ENCODE measurements around the gene ETNK2. TPM values are rescaled to one million over a fixed set of nuclear protein-coding genes. Genes with fewer than 3 reads are reported as not detected.

ETNK2 gene
- total and polyA plus RNA-seq, 2 of the 4 experiments (the other 2 are of a cell fraction) = 18.9 to 26.0 TPM

DNA sequence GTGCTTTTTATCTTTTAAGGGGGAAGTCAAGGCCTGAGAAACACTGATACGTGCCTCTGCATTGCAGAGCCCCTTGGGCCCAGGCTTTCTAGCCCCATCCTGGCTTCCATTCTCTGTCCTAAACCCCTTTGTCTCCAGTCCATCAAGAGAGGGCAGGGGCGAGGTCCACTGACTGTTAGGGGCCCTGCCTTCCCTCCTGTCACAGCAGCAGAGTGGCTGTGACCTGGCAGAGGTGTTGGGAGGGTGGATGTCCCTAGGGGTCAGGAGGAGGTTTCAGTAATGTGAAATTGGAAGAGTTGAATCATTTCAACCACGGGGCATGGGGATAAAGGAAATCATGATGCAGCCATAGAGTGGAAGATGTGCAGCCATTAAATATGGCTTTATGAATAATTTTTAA is 54.9 kb downstream of the ETNK2 start:
- no peak overlapping the region for H3K14ac ChIP-seq (replicated peaks; ENCODE audit: low read depth, low read length)
- no peak overlapping the region for H3K4ac ChIP-seq (ENCODE audit: low read depth, low read length)
- no peak overlapping the region for H2BK15ac ChIP-seq (ENCODE audit: low read depth, low read length)
- no peak overlapping the region for H4K91ac ChIP-seq (ENCODE audit: insufficient read depth, low read depth, low read length)
- no peak overlapping the region for H3K27ac ChIP-seq (ENCODE audit: insufficient read depth, low read length)
- WGBS, 2 experiments (ENCODE audit: extremely low coverage in 2 of 2, insufficient read length in 1 of 2) = no CpG with 5 or more reads among the region's 3 CpGs
- intact Hi-C loops (cut with micrococcal nuclease) (no loop called here), in situ Hi-C loops (cut with MboI; ENCODE audit: low sequenced_read_pairs) (no loop called here), dilution Hi-C loops (cut with HindIII; ENCODE audit: low sequenced_read_pairs, unreplicated experiment) (no loop called here)
- H4K8ac ChIP-seq (ENCODE audit: low read depth in 2 of 2, low read length in 2 of 2) = no peak overlapping the region
- no peak for TF ChIP-seq POLR2A (IDR thresholded peaks at IDR 0.05; ENCODE audit: low read depth, low read length)
- no peak for TF ChIP-seq MAFK (IDR thresholded peaks at IDR 0.05; ENCODE audit: low read depth, low read length)
- TF ChIP-seq NFE2L2 (IDR thresholded peaks at IDR 0.05; ENCODE audit: low read depth, low read length) = no peak
- TF ChIP-seq CTCF (conservative IDR thresholded peaks at IDR 0.05; ENCODE audit: low read depth, low read length) = no peak
- TF ChIP-seq RFX5 (IDR thresholded peaks at IDR 0.05; ENCODE audit: low read depth, low read length) = no peak
- no peak for TF ChIP-seq BHLHE40 (IDR thresholded peaks at IDR 0.05; ENCODE audit: low read depth, low read length)
- TF ChIP-seq FOS (IDR thresholded peaks at IDR 0.05; ENCODE audit: low read depth, low read length) = no peak
- TF ChIP-seq CHD1 (IDR thresholded peaks at IDR 0.05; ENCODE audit: low read depth, low read length) = no peak
- TF ChIP-seq, protein P1, sequence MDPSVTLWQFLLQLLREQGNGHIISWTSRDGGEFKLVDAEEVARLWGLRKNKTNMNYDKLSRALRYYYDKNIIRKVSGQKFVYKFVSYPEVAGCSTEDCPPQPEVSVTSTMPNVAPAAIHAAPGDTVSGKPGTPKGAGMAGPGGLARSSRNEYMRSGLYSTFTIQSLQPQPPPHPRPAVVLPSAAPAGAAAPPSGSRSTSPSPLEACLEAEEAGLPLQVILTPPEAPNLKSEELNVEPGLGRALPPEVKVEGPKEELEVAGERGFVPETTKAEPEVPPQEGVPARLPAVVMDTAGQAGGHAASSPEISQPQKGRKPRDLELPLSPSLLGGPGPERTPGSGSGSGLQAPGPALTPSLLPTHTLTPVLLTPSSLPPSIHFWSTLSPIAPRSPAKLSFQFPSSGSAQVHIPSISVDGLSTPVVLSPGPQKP (IDR thresholded peaks at IDR 0.05; ENCODE audit: borderline replicate concordance, low read depth, low read length) = no peak
- no peak overlapping the region for H3K4me2 ChIP-seq (ENCODE audit: low read depth, low read length)
- no peak overlapping the region for H2AK5ac ChIP-seq (ENCODE audit: low read depth, low read length)
- H2AK9ac ChIP-seq (replicated peaks; ENCODE audit: low read depth, low read length, poor library complexity) = no peak overlapping the region
- ATAC-seq (ENCODE audit: low read depth) (no peak), DNase-seq (no peak)
- CTCF ChIA-PET = no interaction called here
- H4K20me1 ChIP-seq (ENCODE audit: insufficient read depth, low read length) = no peaks in the 10 kb centered on the region
- no peak overlapping the region for H3K9ac ChIP-seq (ENCODE audit: low read depth, low read length)
- no peak overlapping the region for H3K56ac ChIP-seq (ENCODE audit: extremely low read depth, insufficient read depth, low read length)
- no peaks in the 10 kb centered on the region; the same call in 1 of the 2 replicates for H3K4me1 ChIP-seq (ENCODE audit: control insufficient read depth, insufficient read depth, low read length)
- H3K4me3 ChIP-seq (ENCODE audit: insufficient read depth, low read depth, low read length) = no peak overlapping the region
- peaks cover 0 to 17% of the 10 kb centered on the region in 2 experiments; a peak in 2 of 4 replicates for H3K79me1 ChIP-seq (ENCODE audit: low read depth in 1 of 2, low read length in 2 of 2)
- H2BK120ac ChIP-seq (ENCODE audit: low read depth, low read length) = no peak overlapping the region
- no peak overlapping the region for H3K23ac ChIP-seq (ENCODE audit: low read depth, low read length)
- no peak overlapping the region for H2AFZ ChIP-seq (replicated peaks; ENCODE audit: low read length, poor library complexity)
- H2BK5ac ChIP-seq (ENCODE audit: low read depth, low read length, poor library complexity, severe bottlenecking) = no peak overlapping the region
- no peaks in the 10 kb centered on the region for H3K9me1 ChIP-seq (ENCODE audit: insufficient read depth, low read length)
- H3K18ac ChIP-seq (ENCODE audit: low read depth, low read length) = no peak overlapping the region
- POLR2A ChIA-PET (ENCODE audit: unreplicated experiment) = no interaction called here
- no peaks in the 10 kb centered on the region for H3K9me3 ChIP-seq (ENCODE audit: control insufficient read depth, insufficient read depth, low read length)
- H4K5ac ChIP-seq (ENCODE audit: low read depth, low read length) = no peak overlapping the region
- BruUV-seq (replicated peaks) = no TSS peak
- H3K27me3 ChIP-seq (ENCODE audit: control insufficient read depth, insufficient read depth, low read length) = no peaks in the 10 kb centered on the region
- no peaks in the 10 kb centered on the region for H3K36me3 ChIP-seq (ENCODE audit: control insufficient read depth, insufficient read depth, low read length)
- no peak overlapping the region for H2BK20ac ChIP-seq (ENCODE audit: low read depth, low read length)
